IMR-90 (cell line): ENCODE data around the gene CMTM8. TPM values are rescaled to one million over a fixed set of nuclear protein-coding genes. Genes with fewer than 3 reads are reported as not detected.

ENCODE experiments used
- ATAC-seq: fragments of 200-7000 bp; cut with Tn5 transposase; 2 replicates; pipeline ENCODE4 v1.9.1; 2020; ENCODE audit warnings: low read depth, mild to moderate bottlenecking, moderate library complexity
- BruUV-seq: library from RNA; stranded (reverse); fragments of 400-500 nt; replicated peaks from 2 replicates; lab custom pipeline; 2021; lab: Mats Ljungman, UMichigan
- CTCF ChIA-PET: fragments of 300-600 bp; formaldehyde crosslinking; extraction: SDS; loops from one replicate; lab custom pipeline; 2021; ENCODE audit warnings: antibody characterized with exemption; lab: Yijun Ruan, JAX
- POLR2A ChIA-PET: fragments of 300-600 bp; sonication (Branson Sonifier 250); formaldehyde crosslinking; loops from one replicate; lab custom pipeline; 2022; ENCODE audit warnings: antibody characterized with exemption; ENCODE audit not compliant: unreplicated experiment; lab: Charles Lee
- DNase-seq: peaks from one replicate; pipeline ENCODE4 v3.0.0; 2013
- H2AFZ ChIP-seq: replicated peaks from 2 replicates; pipeline ENCODE3; 2013; ENCODE audit warnings: low read length, mild to moderate bottlenecking; ENCODE audit not compliant: poor library complexity
- H2AK5ac ChIP-seq: 2 replicates; pipeline ENCODE4 v1.6.1; 2013; ENCODE audit warnings: low read depth, low read length, inconsistent platforms
- H2AK9ac ChIP-seq: replicated peaks from 2 replicates; pipeline ENCODE3; 2013; ENCODE audit warnings: mild to moderate bottlenecking, low read depth, low read length, moderate library complexity; ENCODE audit not compliant: poor library complexity
- H2BK120ac ChIP-seq: 2 replicates; pipeline ENCODE4 v1.6.1; 2013; ENCODE audit warnings: low read depth, low read length, inconsistent platforms
- H2BK15ac ChIP-seq: 3 replicates; pipeline ENCODE4 v1.6.1; 2013; ENCODE audit warnings: low read depth, low read length, inconsistent platforms
- H2BK20ac ChIP-seq: 2 replicates; pipeline ENCODE4 v1.6.1; 2013; ENCODE audit warnings: low read depth, mild to moderate bottlenecking, inconsistent platforms, low read length, moderate library complexity
- H2BK5ac ChIP-seq: 2 replicates; pipeline ENCODE4 v1.6.1; 2013; ENCODE audit warnings: mild to moderate bottlenecking, low read depth, low read length, inconsistent platforms; ENCODE audit not compliant: poor library complexity, severe bottlenecking
- H3K14ac ChIP-seq: replicated peaks from 2 replicates; pipeline ENCODE4 v1.6.1; 2013; ENCODE audit warnings: low read depth, low read length, inconsistent platforms
- H3K18ac ChIP-seq: 2 replicates; pipeline ENCODE4 v1.6.1; 2013; ENCODE audit warnings: low read depth, low read length, control low read depth
- H3K23ac ChIP-seq: 2 replicates; pipeline ENCODE4 v1.6.1; 2013; ENCODE audit warnings: low read depth, low read length, inconsistent platforms
- H3K27ac ChIP-seq: 2 replicates; pipeline ENCODE4 v1.5.1; 2013; ENCODE audit warnings: mild to moderate bottlenecking, control low read depth, low read length; ENCODE audit not compliant: insufficient read depth
- H3K27me3 ChIP-seq: 2 replicates; pipeline ENCODE4 v1.6.1; 2013; ENCODE audit warnings: low read length; ENCODE audit not compliant: control insufficient read depth, insufficient read depth
- H3K36me3 ChIP-seq: 2 replicates; pipeline ENCODE4 v1.6.1; 2013; ENCODE audit warnings: low read length, mixed read lengths; ENCODE audit not compliant: control insufficient read depth, insufficient read depth
- H3K4ac ChIP-seq: 2 replicates; pipeline ENCODE4 v1.6.1; 2013; ENCODE audit warnings: low read depth, low read length, inconsistent platforms
- H3K4me1 ChIP-seq: 2 replicates; pipeline ENCODE4 v1.6.1; 2013; ENCODE audit warnings: low read length, mixed read lengths; ENCODE audit not compliant: control insufficient read depth, insufficient read depth
- H3K4me2 ChIP-seq: 2 replicates; pipeline ENCODE4 v1.6.1; 2013; ENCODE audit warnings: low read depth, mild to moderate bottlenecking, control low read depth, low read length, moderate library complexity
- H3K4me3 ChIP-seq: 2 replicates; pipeline ENCODE4 v1.5.1; 2013; ENCODE audit warnings: low read depth, mild to moderate bottlenecking, control low read depth, low read length, moderate library complexity; ENCODE audit not compliant: insufficient read depth
- H3K56ac ChIP-seq: 2 replicates; pipeline ENCODE4 v1.6.1; 2013; ENCODE audit warnings: low read length, inconsistent platforms; ENCODE audit not compliant: insufficient read depth; ENCODE audit errors: extremely low read depth
- H3K79me1 ChIP-seq, 2 experiments: 2 replicates each; pipeline ENCODE4 v1.6.1; 2013; ENCODE audit warnings: low read length in 2 of 2, inconsistent platforms in 1 of 2, low read depth in 1 of 2
- H3K9ac ChIP-seq: 2 replicates; pipeline ENCODE4 v1.6.1; 2013; ENCODE audit warnings: low read depth, low read length, control low read depth
- H3K9me1 ChIP-seq: 2 replicates; pipeline ENCODE4 v1.6.1; 2013; ENCODE audit warnings: low read length, inconsistent platforms; ENCODE audit not compliant: insufficient read depth
- H3K9me3 ChIP-seq: 2 replicates; pipeline ENCODE4 v1.6.1; 2013; ENCODE audit warnings: low read length; ENCODE audit not compliant: control insufficient read depth, insufficient read depth
- H4K20me1 ChIP-seq: 2 replicates; pipeline ENCODE4 v1.6.1; 2013; ENCODE audit warnings: low read length, inconsistent platforms; ENCODE audit not compliant: insufficient read depth
- H4K5ac ChIP-seq: 2 replicates; pipeline ENCODE4 v1.6.1; 2013; ENCODE audit warnings: mild to moderate bottlenecking, low read depth, low read length, control low read depth
- H4K8ac ChIP-seq, 2 experiments: 2 replicates each; pipeline ENCODE4 v1.6.1; 2013; ENCODE audit warnings: low read depth in 2 of 2, low read length in 2 of 2, control low read depth in 1 of 2, inconsistent platforms in 1 of 2
- H4K91ac ChIP-seq: 2 replicates; pipeline ENCODE4 v1.6.1; 2013; ENCODE audit warnings: low read depth, low read length, inconsistent platforms; ENCODE audit not compliant: insufficient read depth
- BHLHE40 ChIP-seq: fragments of 150-350 bp; IDR thresholded peaks from 2 replicates; pipeline ENCODE4 v1.6.1; 2016; ENCODE audit warnings: mild to moderate bottlenecking, low read depth, low read length
- CEBPB ChIP-seq: IDR thresholded peaks from 2 replicates; pipeline ENCODE4 v1.6.1; 2012; ENCODE audit warnings: low read depth, low read length, improper control_type of control experiment
- CHD1 ChIP-seq: IDR thresholded peaks from 2 replicates; pipeline ENCODE4 v1.6.1; 2012; ENCODE audit warnings: low read depth, low read length, improper control_type of control experiment
- CTCF ChIP-seq: conservative IDR thresholded peaks from 2 replicates; pipeline ENCODE4 v1.5.1; 2012; ENCODE audit warnings: mild to moderate bottlenecking, low read depth, low read length, improper control_type of control experiment
- FOS ChIP-seq: fragments of 150-350 bp; IDR thresholded peaks from 2 replicates; pipeline ENCODE4 v1.6.1; 2016; ENCODE audit warnings: low read depth, low read length
- MAFK ChIP-seq: IDR thresholded peaks from 2 replicates; pipeline ENCODE4 v1.6.1; 2012; ENCODE audit warnings: low read depth, low read length, improper control_type of control experiment
- MAZ ChIP-seq: IDR thresholded peaks from 2 replicates; pipeline ENCODE4 v1.6.1; 2012; ENCODE audit warnings: low read depth, mild to moderate bottlenecking, low read length, improper control_type of control experiment, moderate library complexity, borderline replicate concordance
- MXI1 ChIP-seq: IDR thresholded peaks from 2 replicates; pipeline ENCODE4 v1.6.1; 2012; ENCODE audit warnings: low read depth, mild to moderate bottlenecking, low read length, moderate library complexity, borderline replicate concordance
- NFE2L2 ChIP-seq: fragments of 150-350 bp; IDR thresholded peaks from 2 replicates; pipeline ENCODE4 v1.6.1; 2016; ENCODE audit warnings: low read depth, mild to moderate bottlenecking, low read length
- POLR2A ChIP-seq: IDR thresholded peaks from 2 replicates; pipeline ENCODE4 v1.6.1; 2012; ENCODE audit warnings: mild to moderate bottlenecking, low read depth, low read length
- RAD21 ChIP-seq: IDR thresholded peaks from 2 replicates; pipeline ENCODE4 v1.6.1; 2012; ENCODE audit warnings: low read length, improper control_type of control experiment
- RCOR1 ChIP-seq: IDR thresholded peaks from 2 replicates; pipeline ENCODE4 v1.6.1; 2012; ENCODE audit warnings: mild to moderate bottlenecking, low read length, improper control_type of control experiment; ENCODE audit not compliant: insufficient replicate concordance
- RFX5 ChIP-seq: IDR thresholded peaks from 2 replicates; pipeline ENCODE4 v1.8.0; 2012; ENCODE audit warnings: low read depth, mild to moderate bottlenecking, low read length, moderate library complexity
- SMC3 ChIP-seq: fragments of 150-350 bp; IDR thresholded peaks from 2 replicates; pipeline ENCODE4 v1.6.1; 2016; ENCODE audit warnings: low read depth, mild to moderate bottlenecking, antibody characterized with exemption, low read length, moderate library complexity
- dilution Hi-C: fragments of 300-500 bp; cut with HindIII; formaldehyde crosslinking; loops from one replicate; pipeline ENCODE4 v1.14.3; 2018; ENCODE audit warnings: low sequenced_read_pairs; ENCODE audit not compliant: unreplicated experiment
- in situ Hi-C: fragments of 300-500 bp; cut with MboI; formaldehyde crosslinking; loops from 3 replicates; pipeline ENCODE4 v1.14.3; 2019; ENCODE audit warnings: low sequenced_read_pairs, inconsistent platforms, mixed read lengths
- intact Hi-C: fragments of 100-400 bp; cut with micrococcal nuclease; formaldehyde crosslinking; loops from 2 replicates; pipeline ENCODE4 v1.10.0; 2022
- polyA plus RNA-seq, 3 experiments: library from polyadenylated mRNA; depleted of rRNA; stranded (reverse); fragments of >200 nt; gene quantifications; 2 replicates each; pipeline ENCODE4 v1.2.3, GENCODE V29; 2012; ENCODE audit warnings: low replicate concordance in 1 of 3
- total RNA-seq: library from RNA; depleted of rRNA; stranded (reverse); fragments of >200 nt; gene quantifications from 2 replicates; pipeline ENCODE4 v1.2.3, GENCODE V29; 2012
- TF ChIP-seq, protein P1 (sequence below): fragments of 150-350 bp; IDR thresholded peaks from 2 replicates; pipeline ENCODE4 v1.6.1; 2016; ENCODE audit warnings: low read depth, mild to moderate bottlenecking, low read length, moderate library complexity, borderline replicate concordance
- TF ChIP-seq, protein P2 (sequence below): fragments of 150-350 bp; IDR thresholded peaks from 2 replicates; pipeline ENCODE4 v1.6.1; 2017; ENCODE audit warnings: mild to moderate bottlenecking, antibody characterized with exemption, low read length, low read depth

CMTM8 gene
- total and polyA plus RNA-seq, 2 of the 4 experiments (the other 2 are of a cell fraction): 0.15 TPM; not detected in 1

DNA sequence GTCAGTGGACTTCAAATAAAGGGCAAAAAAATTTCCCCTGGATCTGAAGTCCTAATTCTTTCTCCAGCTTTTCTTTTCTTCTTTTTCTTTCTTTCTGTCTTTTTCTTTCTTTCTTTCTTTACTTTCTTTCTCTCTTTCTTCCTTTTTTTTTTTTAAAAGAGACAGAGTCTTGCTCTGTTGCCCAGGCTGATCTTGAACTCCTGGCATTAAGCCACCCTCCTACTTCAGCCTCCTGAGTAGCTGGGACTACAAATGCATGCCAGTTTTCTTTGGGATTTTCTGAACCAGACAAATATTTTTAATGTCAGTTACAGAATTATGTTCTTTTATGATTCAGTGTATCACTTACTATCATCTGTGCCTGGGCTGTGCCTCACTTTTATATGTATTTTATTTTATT is 45.4 kb upstream of the CMTM8 start:
- H3K23ac ChIP-seq: no peak overlapping the region
- intact Hi-C loops (no loop called here), dilution Hi-C loops (no loop called here), in situ Hi-C loops (no loop called here)
- peaks cover 6% of the 10 kb centered on the region for H3K27me3 ChIP-seq
- BruUV-seq: no TSS peak
- H2AK9ac ChIP-seq: no peak overlapping the region
- no peak overlapping the region for H3K18ac ChIP-seq
- no peaks in the 10 kb centered on the region for H3K9me1 ChIP-seq
- no peak overlapping the region for H4K8ac ChIP-seq
- no peak overlapping the region for H2BK20ac ChIP-seq
- no peak overlapping the region for H2AFZ ChIP-seq
- no peak overlapping the region for H3K4ac ChIP-seq
- CTCF ChIA-PET: interaction anchor here (0.6 kb wide), 1 partner anchor 41 kb away, joined by 3 read pairs; no protein-coding TSS in a partner anchor
- no peaks in the 10 kb centered on the region for H3K36me3 ChIP-seq
- no peak overlapping the region for H3K4me3 ChIP-seq
- H4K20me1 ChIP-seq: no peaks in the 10 kb centered on the region
- no peak overlapping the region for H4K91ac ChIP-seq
- ATAC-seq (no peak), DNase-seq (no peak)
- TF ChIP-seq FOS (no peak), CTCF (no peak), MXI1 (no peak), RAD21 (no peak), CEBPB (no peak), NFE2L2 (no peak), MAZ (no peak), POLR2A (no peak), RFX5 (no peak), RCOR1 (no peak), CHD1 (no peak), MAFK (no peak), BHLHE40 (no peak), SMC3 (no peak)
- TF ChIP-seq, protein P1, sequence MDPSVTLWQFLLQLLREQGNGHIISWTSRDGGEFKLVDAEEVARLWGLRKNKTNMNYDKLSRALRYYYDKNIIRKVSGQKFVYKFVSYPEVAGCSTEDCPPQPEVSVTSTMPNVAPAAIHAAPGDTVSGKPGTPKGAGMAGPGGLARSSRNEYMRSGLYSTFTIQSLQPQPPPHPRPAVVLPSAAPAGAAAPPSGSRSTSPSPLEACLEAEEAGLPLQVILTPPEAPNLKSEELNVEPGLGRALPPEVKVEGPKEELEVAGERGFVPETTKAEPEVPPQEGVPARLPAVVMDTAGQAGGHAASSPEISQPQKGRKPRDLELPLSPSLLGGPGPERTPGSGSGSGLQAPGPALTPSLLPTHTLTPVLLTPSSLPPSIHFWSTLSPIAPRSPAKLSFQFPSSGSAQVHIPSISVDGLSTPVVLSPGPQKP: no peak
- TF ChIP-seq, protein P2, sequence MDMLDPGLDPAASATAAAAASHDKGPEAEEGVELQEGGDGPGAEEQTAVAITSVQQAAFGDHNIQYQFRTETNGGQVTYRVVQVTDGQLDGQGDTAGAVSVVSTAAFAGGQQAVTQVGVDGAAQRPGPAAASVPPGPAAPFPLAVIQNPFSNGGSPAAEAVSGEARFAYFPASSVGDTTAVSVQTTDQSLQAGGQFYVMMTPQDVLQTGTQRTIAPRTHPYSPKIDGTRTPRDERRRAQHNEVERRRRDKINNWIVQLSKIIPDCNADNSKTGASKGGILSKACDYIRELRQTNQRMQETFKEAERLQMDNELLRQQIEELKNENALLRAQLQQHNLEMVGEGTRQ: no peak
- no peak overlapping the region for H3K56ac ChIP-seq
- no peak overlapping the region for H2BK120ac ChIP-seq
- no peaks in the 10 kb centered on the region for H3K9me3 ChIP-seq
- no peaks in the 10 kb centered on the region for H3K79me1 ChIP-seq
- POLR2A ChIA-PET: interaction anchor here (0.6 kb wide), 1 partner anchor 11 kb away, joined by 4 read pairs; no protein-coding TSS in a partner anchor
- no peak overlapping the region for H3K9ac ChIP-seq
- H4K5ac ChIP-seq: no peak overlapping the region
- H2BK15ac ChIP-seq: no peak overlapping the region
- H2AK5ac ChIP-seq: no peak overlapping the region
- H2BK5ac ChIP-seq: no peak overlapping the region
- no peak overlapping the region for H3K27ac ChIP-seq
- no peak overlapping the region for H3K4me2 ChIP-seq
- H3K14ac ChIP-seq: no peak overlapping the region
- H3K4me1 ChIP-seq: no peaks in the 10 kb centered on the region
